Neural cell (in vitro differentiated cells): ENCODE results near the gene TMEM121. TPM values are rescaled to one million over a fixed set of nuclear protein-coding genes. Genes with fewer than 3 reads are reported as not detected.

Experiments
- H2AFZ ChIP-seq: fragments of 200-600, 300-800 bp; sonication (generic), shearing (Covaris generic); 2 replicates; pipeline ENCODE4 v1.6.0; 2014; ENCODE audit warnings: low read depth, mild to moderate bottlenecking, antibody characterized with exemption, low read length, moderate library complexity
- H3F3A ChIP-seq: fragments of 200-600 bp; shearing (Covaris generic); 2 replicates; pipeline ENCODE4 v1.6.1; 2016; ENCODE audit warnings: mild to moderate bottlenecking, moderate library complexity, mixed read lengths, antibody characterized with exemption, low read length; ENCODE audit not compliant: insufficient read depth, poor library complexity, severe bottlenecking
- H3K27ac ChIP-seq: fragments of 200-600, 300-800 bp; sonication (generic), shearing (Covaris generic); 2 replicates; pipeline ENCODE4 v1.5.1; 2014; ENCODE audit warnings: mild to moderate bottlenecking, low read length, moderate library complexity
- H3K27me3 ChIP-seq: fragments of 300-800, 200-600 bp; sonication (generic), shearing (Covaris generic); 2 replicates; pipeline ENCODE4 v1.6.0; 2014; ENCODE audit warnings: mild to moderate bottlenecking, low read depth, low read length, moderate library complexity; ENCODE audit not compliant: insufficient read depth
- H3K36me3 ChIP-seq: fragments of 300-800, 200-600 bp; sonication (generic), shearing (Covaris generic); 2 replicates; pipeline ENCODE4 v1.5.1; 2014; ENCODE audit warnings: mild to moderate bottlenecking, antibody characterized with exemption, low read length, moderate library complexity; ENCODE audit not compliant: insufficient read depth
- H3K4me2 ChIP-seq: fragments of 300-800, 200-600 bp; sonication (generic), shearing (Covaris generic); 2 replicates; pipeline ENCODE4 v1.6.0; 2014; ENCODE audit warnings: mild to moderate bottlenecking, low read length
- H3K4me3 ChIP-seq: fragments of 300-800, 200-600 bp; sonication (generic), shearing (Covaris generic); 2 replicates; pipeline ENCODE4 v1.5.1; 2014; ENCODE audit warnings: mild to moderate bottlenecking, low read length, moderate library complexity
- H3K79me2 ChIP-seq: fragments of 200-600 bp; shearing (Covaris generic); replicated peaks from 2 replicates; pipeline ENCODE4 v1.6.0; 2014; ENCODE audit warnings: mild to moderate bottlenecking, low read length, moderate library complexity; ENCODE audit not compliant: insufficient read depth
- H3K9ac ChIP-seq: fragments of 300-800, 200-600 bp; sonication (generic), shearing (Covaris generic); 2 replicates; pipeline ENCODE4 v1.6.1; 2016; ENCODE audit warnings: mild to moderate bottlenecking, low read length, mixed read lengths
- H3K9me2 ChIP-seq: fragments of 200-600 bp; shearing (Covaris generic); 2 replicates; pipeline ENCODE4 v1.6.1; 2016; ENCODE audit warnings: mild to moderate bottlenecking, low read length, mixed read lengths; ENCODE audit not compliant: insufficient read depth
- H3K9me3 ChIP-seq: fragments of 200-600, 300-800 bp; sonication (generic), shearing (Covaris generic); 2 replicates; pipeline ENCODE4 v1.6.1; 2016; ENCODE audit warnings: mild to moderate bottlenecking, mixed run types, low read length, moderate library complexity, mixed read lengths
- H4K20me1 ChIP-seq: fragments of 200-600 bp; shearing (Covaris generic); 2 replicates; pipeline ENCODE4 v1.6.1; 2016; ENCODE audit warnings: mild to moderate bottlenecking, mixed run types; ENCODE audit not compliant: insufficient read depth
- EP300 ChIP-seq: fragments of 450-650 bp; conservative IDR thresholded peaks from 2 replicates; pipeline ENCODE4 v1.6.1; 2014; ENCODE audit warnings: antibody characterized with exemption, mild to moderate bottlenecking, moderate library complexity; ENCODE audit not compliant: poor library complexity, severe bottlenecking
- EZH2 ChIP-seq: fragments of 200-600, 300-800 bp; shearing (Covaris generic), sonication (generic); IDR thresholded peaks from 2 replicates; pipeline ENCODE4 v1.6.1; 2014; ENCODE audit warnings: antibody characterized with exemption, low read length, borderline replicate concordance, mild to moderate bottlenecking; ENCODE audit not compliant: insufficient read depth, poor library complexity, severe bottlenecking
- MXI1 ChIP-seq: fragments of 450-650 bp; conservative IDR thresholded peaks from 2 replicates; pipeline ENCODE4 v1.6.1; 2014; ENCODE audit warnings: antibody characterized with exemption, mild to moderate bottlenecking; ENCODE audit not compliant: poor library complexity, severe bottlenecking
- POLR2AphosphoS5 ChIP-seq: IDR thresholded peaks from 2 replicates; pipeline ENCODE4 v1.6.1; 2012
- RAD21 ChIP-seq: fragments of 450-650 bp; conservative IDR thresholded peaks from 2 replicates; pipeline ENCODE4 v1.6.1; 2014; ENCODE audit warnings: antibody characterized with exemption, mild to moderate bottlenecking, moderate library complexity
- REST ChIP-seq: IDR thresholded peaks from 2 replicates; pipeline ENCODE4 v1.6.1; 2012; ENCODE audit warnings: borderline replicate concordance
- SMC3 ChIP-seq: fragments of 450-650 bp; conservative IDR thresholded peaks from 2 replicates; pipeline ENCODE4 v1.6.1; 2014; ENCODE audit warnings: antibody characterized with exemption, mild to moderate bottlenecking, moderate library complexity; ENCODE audit not compliant: poor library complexity
- TAF1 ChIP-seq: IDR thresholded peaks from 2 replicates; pipeline ENCODE4 v1.6.1; 2012; ENCODE audit warnings: low read depth
- polyA plus RNA-seq: library from polyadenylated mRNA; depleted of rRNA; stranded (reverse); fragments of >200 nt; gene quantifications from 2 replicates; pipeline ENCODE4 v1.2.3, GENCODE V29; 2014
- TF ChIP-seq, protein P1 (sequence below): fragments of 450-650 bp; IDR thresholded peaks from 2 replicates; pipeline ENCODE4 v1.5.1; 2014; ENCODE audit warnings: antibody characterized with exemption, mild to moderate bottlenecking, moderate library complexity; ENCODE audit not compliant: poor library complexity, severe bottlenecking

The TMEM121 gene
- polyA plus RNA-seq, 1 donor from 2014 or later = 19.5 TPM

GRCh38 chr14:105489542-105490266 lies 36.7 kb upstream of the TMEM121 start:
- Histone ChIP-seq H3K4me2 (peak overlapping the region; percentile 79), H2AFZ (peak overlapping the region; percentile 59), H3K27me3 (peaks cover 29% of the 10 kb centered on the region), H3K79me2 (no peaks in the 10 kb centered on the region), H3K36me3 (no peaks in the 10 kb centered on the region), H3K4me3 (peak overlapping the region; percentile 93), H3K9me2 (no peaks in the 10 kb centered on the region), H3K9me3 (no peaks in the 10 kb centered on the region), H3F3A (no peaks in the 10 kb centered on the region), H3K9ac (peak overlapping the region; percentile 96), H3K27ac (peak overlapping the region; percentile 93), H4K20me1 (no peaks in the 10 kb centered on the region)
- TF ChIP-seq, protein P1, sequence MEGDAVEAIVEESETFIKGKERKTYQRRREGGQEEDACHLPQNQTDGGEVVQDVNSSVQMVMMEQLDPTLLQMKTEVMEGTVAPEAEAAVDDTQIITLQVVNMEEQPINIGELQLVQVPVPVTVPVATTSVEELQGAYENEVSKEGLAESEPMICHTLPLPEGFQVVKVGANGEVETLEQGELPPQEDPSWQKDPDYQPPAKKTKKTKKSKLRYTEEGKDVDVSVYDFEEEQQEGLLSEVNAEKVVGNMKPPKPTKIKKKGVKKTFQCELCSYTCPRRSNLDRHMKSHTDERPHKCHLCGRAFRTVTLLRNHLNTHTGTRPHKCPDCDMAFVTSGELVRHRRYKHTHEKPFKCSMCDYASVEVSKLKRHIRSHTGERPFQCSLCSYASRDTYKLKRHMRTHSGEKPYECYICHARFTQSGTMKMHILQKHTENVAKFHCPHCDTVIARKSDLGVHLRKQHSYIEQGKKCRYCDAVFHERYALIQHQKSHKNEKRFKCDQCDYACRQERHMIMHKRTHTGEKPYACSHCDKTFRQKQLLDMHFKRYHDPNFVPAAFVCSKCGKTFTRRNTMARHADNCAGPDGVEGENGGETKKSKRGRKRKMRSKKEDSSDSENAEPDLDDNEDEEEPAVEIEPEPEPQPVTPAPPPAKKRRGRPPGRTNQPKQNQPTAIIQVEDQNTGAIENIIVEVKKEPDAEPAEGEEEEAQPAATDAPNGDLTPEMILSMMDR = peak; percentile 93
- TF ChIP-seq POLR2AphosphoS5 = peak; percentile 60
- peak; percentile 54 for TF ChIP-seq TAF1
- TF ChIP-seq SMC3 = peak; percentile 87
- TF ChIP-seq MXI1 = peak; percentile 42
- TF ChIP-seq EP300 = no peak
- peak; percentile 21 for TF ChIP-seq REST
- peak; percentile 72 for TF ChIP-seq RAD21
- no peak for TF ChIP-seq EZH2

DNA sequence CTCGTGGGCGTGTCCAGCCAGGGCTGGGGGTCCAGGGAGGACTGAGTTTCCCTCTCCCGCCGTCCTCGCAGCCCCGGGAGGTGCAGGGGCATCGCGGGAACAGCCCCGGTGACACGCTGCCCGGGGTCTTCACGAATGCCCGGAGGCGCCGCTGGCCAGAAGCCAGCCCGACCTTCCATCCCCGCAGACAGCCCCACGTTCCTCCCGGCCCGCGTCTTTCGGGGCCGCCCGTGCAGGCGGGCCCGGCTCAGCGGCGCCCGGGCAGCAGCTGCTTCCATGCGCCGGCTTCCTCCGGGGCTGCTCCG lies 36.2 kb upstream of the TMEM121 start:
- Histone ChIP-seq H4K20me1 (no peaks in the 10 kb centered on the region), H3K4me2 (peak overlapping the region; percentile 39), H3K9me3 (no peaks in the 10 kb centered on the region), H3K9me2 (no peaks in the 10 kb centered on the region), H3K9ac (peak overlapping the region; percentile 96), H3K4me3 (peak overlapping the region; percentile 93), H3K27ac (peak overlapping the region; percentile 93), H2AFZ (peak overlapping the region; percentile 59), H3K79me2 (no peaks in the 10 kb centered on the region), H3K27me3 (peaks cover 28% of the 10 kb centered on the region), H3K36me3 (no peaks in the 10 kb centered on the region), H3F3A (no peaks in the 10 kb centered on the region)
- peak; percentile 49 for TF ChIP-seq REST
- TF ChIP-seq TAF1 = peak; percentile 43
- TF ChIP-seq EZH2 = no peak
